ENCODE measurements around the gene TMEM126B. TPM values are rescaled to one million over a fixed set of nuclear protein-coding genes. Genes with fewer than 3 reads are reported as not detected.

TMEM126B gene
- total and polyA plus RNA-seq, 2 of the 13 experiments (the other 11 are each of a cell fraction or from before 2014, with no cell fraction given): 33.6 to 54.8 TPM

DNA sequence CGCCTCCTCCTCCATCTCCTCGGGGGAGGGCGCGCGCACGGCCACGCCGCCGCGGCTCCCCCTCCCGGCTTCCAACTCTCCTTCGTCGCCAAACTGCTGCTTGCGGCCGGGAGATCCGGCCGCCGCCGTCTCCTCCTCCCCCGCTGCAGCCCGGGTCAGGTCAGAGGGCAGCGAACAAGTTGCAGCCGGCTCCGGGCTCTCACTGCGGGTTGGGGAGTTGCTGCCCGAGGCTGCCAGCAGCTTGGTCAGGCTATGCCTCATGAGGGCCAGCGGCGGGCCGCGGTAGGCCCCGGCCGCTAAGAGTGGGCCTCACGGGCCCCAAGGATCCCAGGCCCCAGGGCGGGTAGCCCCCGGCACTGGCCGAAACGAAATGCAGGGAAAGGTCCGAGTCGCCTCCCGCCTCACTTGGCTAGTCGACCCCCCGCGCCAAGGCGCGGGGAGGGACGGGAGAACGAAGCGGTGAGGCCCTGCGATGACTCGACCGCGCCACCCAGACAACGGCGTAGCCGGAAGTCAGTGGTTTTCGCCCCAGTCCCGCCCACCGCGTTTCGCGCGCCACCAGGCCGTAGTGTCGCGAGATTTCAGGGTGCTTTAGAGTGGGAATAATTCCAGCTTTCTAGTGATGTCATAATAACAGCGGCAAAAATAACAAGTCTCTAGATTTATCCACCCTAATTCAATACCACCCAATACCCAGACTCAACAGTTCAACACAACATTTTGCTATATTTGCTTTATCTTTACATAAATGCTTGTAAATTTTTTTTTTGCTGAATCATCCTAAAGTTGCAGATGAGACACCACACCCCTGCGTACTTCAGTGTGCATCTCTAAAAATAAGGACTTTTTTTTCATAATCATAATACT lies 36.5 kb downstream of the TMEM126B start, which contains the start of gene CREBZF (continued):
- TF ChIP-seq, protein P1, sequence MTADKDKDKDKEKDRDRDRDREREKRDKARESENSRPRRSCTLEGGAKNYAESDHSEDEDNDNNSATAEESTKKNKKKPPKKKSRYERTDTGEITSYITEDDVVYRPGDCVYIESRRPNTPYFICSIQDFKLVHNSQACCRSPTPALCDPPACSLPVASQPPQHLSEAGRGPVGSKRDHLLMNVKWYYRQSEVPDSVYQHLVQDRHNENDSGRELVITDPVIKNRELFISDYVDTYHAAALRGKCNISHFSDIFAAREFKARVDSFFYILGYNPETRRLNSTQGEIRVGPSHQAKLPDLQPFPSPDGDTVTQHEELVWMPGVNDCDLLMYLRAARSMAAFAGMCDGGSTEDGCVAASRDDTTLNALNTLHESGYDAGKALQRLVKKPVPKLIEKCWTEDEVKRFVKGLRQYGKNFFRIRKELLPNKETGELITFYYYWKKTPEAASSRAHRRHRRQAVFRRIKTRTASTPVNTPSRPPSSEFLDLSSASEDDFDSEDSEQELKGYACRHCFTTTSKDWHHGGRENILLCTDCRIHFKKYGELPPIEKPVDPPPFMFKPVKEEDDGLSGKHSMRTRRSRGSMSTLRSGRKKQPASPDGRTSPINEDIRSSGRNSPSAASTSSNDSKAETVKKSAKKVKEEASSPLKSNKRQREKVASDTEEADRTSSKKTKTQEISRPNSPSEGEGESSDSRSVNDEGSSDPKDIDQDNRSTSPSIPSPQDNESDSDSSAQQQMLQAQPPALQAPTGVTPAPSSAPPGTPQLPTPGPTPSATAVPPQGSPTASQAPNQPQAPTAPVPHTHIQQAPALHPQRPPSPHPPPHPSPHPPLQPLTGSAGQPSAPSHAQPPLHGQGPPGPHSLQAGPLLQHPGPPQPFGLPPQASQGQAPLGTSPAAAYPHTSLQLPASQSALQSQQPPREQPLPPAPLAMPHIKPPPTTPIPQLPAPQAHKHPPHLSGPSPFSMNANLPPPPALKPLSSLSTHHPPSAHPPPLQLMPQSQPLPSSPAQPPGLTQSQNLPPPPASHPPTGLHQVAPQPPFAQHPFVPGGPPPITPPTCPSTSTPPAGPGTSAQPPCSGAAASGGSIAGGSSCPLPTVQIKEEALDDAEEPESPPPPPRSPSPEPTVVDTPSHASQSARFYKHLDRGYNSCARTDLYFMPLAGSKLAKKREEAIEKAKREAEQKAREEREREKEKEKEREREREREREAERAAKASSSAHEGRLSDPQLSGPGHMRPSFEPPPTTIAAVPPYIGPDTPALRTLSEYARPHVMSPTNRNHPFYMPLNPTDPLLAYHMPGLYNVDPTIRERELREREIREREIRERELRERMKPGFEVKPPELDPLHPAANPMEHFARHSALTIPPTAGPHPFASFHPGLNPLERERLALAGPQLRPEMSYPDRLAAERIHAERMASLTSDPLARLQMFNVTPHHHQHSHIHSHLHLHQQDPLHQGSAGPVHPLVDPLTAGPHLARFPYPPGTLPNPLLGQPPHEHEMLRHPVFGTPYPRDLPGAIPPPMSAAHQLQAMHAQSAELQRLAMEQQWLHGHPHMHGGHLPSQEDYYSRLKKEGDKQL (CRISPR knock-in tag; IDR thresholded peaks at IDR 0.05; ENCODE audit: low read depth): no peak
- 0 out of 2 replicates have a peak, but pooled peaks have one; percentile 30 for TF ChIP-seq ZNF224 (CRISPR knock-in tag; IDR thresholded peaks at IDR 0.05)
- TF ChIP-seq BRCA1 (CRISPR knock-in tag; IDR thresholded peaks at IDR 0.05): no peak
- peak; percentile 83; the same call in 1 of the 2 replicates for TF ChIP-seq HOXA3 (CRISPR knock-in tag; IDR thresholded peaks at IDR 0.05)
- TF ChIP-seq ETV6 (CRISPR knock-in tag; conservative IDR thresholded peaks at IDR 0.05): peak; percentile 65; the same call in 1 of the 2 replicates
- TF ChIP-seq SRF (IDR thresholded peaks at IDR 0.05; ENCODE audit: low read depth, low read length): no peak
- TF ChIP-seq TBX2 (CRISPR knock-in tag; IDR thresholded peaks at IDR 0.05; ENCODE audit: borderline replicate concordance): peak; percentile 59; the same call in 1 of the 2 replicates
- peak; percentile 41; the same call in 1 of the 2 replicates for TF ChIP-seq ESRRA (CRISPR knock-in tag; IDR thresholded peaks at IDR 0.05; ENCODE audit: low read depth)
- TF ChIP-seq, protein P2, sequence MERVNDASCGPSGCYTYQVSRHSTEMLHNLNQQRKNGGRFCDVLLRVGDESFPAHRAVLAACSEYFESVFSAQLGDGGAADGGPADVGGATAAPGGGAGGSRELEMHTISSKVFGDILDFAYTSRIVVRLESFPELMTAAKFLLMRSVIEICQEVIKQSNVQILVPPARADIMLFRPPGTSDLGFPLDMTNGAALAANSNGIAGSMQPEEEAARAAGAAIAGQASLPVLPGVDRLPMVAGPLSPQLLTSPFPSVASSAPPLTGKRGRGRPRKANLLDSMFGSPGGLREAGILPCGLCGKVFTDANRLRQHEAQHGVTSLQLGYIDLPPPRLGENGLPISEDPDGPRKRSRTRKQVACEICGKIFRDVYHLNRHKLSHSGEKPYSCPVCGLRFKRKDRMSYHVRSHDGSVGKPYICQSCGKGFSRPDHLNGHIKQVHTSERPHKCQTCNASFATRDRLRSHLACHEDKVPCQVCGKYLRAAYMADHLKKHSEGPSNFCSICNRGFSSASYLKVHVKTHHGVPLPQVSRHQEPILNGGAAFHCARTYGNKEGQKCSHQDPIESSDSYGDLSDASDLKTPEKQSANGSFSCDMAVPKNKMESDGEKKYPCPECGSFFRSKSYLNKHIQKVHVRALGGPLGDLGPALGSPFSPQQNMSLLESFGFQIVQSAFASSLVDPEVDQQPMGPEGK (CRISPR knock-in tag; IDR thresholded peaks at IDR 0.05): peak; percentile 51; the same call in 1 of the 2 replicates
- TF ChIP-seq, protein P3, sequence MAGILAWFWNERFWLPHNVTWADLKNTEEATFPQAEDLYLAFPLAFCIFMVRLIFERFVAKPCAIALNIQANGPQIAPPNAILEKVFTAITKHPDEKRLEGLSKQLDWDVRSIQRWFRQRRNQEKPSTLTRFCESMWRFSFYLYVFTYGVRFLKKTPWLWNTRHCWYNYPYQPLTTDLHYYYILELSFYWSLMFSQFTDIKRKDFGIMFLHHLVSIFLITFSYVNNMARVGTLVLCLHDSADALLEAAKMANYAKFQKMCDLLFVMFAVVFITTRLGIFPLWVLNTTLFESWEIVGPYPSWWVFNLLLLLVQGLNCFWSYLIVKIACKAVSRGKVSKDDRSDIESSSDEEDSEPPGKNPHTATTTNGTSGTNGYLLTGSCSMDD (CRISPR knock-in tag; IDR thresholded peaks at IDR 0.05): no peak
- TF ChIP-seq BCL6 (CRISPR knock-in tag; IDR thresholded peaks at IDR 0.05): peak; percentile 9; the same call in 1 of the 2 replicates
- TF ChIP-seq NRL (CRISPR knock-in tag; IDR thresholded peaks at IDR 0.05; ENCODE audit: borderline replicate concordance): peak; percentile 89
- TF ChIP-seq, protein P4, sequence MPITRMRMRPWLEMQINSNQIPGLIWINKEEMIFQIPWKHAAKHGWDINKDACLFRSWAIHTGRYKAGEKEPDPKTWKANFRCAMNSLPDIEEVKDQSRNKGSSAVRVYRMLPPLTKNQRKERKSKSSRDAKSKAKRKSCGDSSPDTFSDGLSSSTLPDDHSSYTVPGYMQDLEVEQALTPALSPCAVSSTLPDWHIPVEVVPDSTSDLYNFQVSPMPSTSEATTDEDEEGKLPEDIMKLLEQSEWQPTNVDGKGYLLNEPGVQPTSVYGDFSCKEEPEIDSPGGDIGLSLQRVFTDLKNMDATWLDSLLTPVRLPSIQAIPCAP (CRISPR knock-in tag; IDR thresholded peaks at IDR 0.05; ENCODE audit: low read depth): no peak
- TF ChIP-seq PRMT3 (CRISPR knock-in tag; IDR thresholded peaks at IDR 0.05; ENCODE audit: borderline replicate concordance, low read depth): 0 out of 2 replicates have a peak, but pooled peaks have one; percentile 19
- peak; percentile 59; the same call in 1 of the 2 replicates for TF ChIP-seq ZNF703 (CRISPR knock-in tag; IDR thresholded peaks at IDR 0.05; ENCODE audit: borderline replicate concordance)
- no peak for TF ChIP-seq SIX4 (CRISPR knock-in tag; IDR thresholded peaks at IDR 0.05)
- TF ChIP-seq ZFP82 (CRISPR knock-in tag; IDR thresholded peaks at IDR 0.05; ENCODE audit: borderline replicate concordance): peak; percentile 84; the same call in 1 of the 2 replicates
